Karpas-422 (cell line): Measurements from ENCODE around the gene KCNJ10. TPM values are rescaled to one million over a fixed set of nuclear protein-coding genes. Genes with fewer than 3 reads are reported as not detected.

Experiments
- DNase-seq: peaks from one replicate; pipeline ENCODE4 v3.0.0-alpha.2; 2015
- H2AFZ ChIP-seq: fragments of 200-600 bp; sonication (generic); 2 replicates; pipeline ENCODE4 v1.6.1; 2014; ENCODE audit warnings: antibody characterized with exemption, low read length, mixed read lengths
- H3K27ac ChIP-seq: fragments of 200-600 bp; sonication (generic); 2 replicates; pipeline ENCODE4 v1.5.1; 2014; ENCODE audit warnings: mild to moderate bottlenecking, low read length, moderate library complexity
- H3K27me3 ChIP-seq: fragments of 200-600 bp; sonication (generic); 2 replicates; pipeline ENCODE4 v1.6.1; 2014; ENCODE audit warnings: low read length, mixed read lengths
- H3K36me3 ChIP-seq: fragments of 200-600 bp; sonication (generic); 2 replicates; pipeline ENCODE4 v1.6.1; 2014; ENCODE audit warnings: low read length, mixed read lengths; ENCODE audit not compliant: insufficient read depth
- H3K4me1 ChIP-seq: fragments of 200-600 bp; sonication (generic); 2 replicates; pipeline ENCODE4 v1.6.1; 2014; ENCODE audit warnings: mild to moderate bottlenecking, low read length, mixed read lengths
- H3K4me2 ChIP-seq: fragments of 200-600 bp; sonication (generic); 2 replicates; pipeline ENCODE4 v1.6.1; 2014; ENCODE audit warnings: low read length, low read depth, mild to moderate bottlenecking; ENCODE audit not compliant: poor library complexity, severe bottlenecking
- H3K4me3 ChIP-seq: fragments of 200-600 bp; sonication (generic); 2 replicates; pipeline ENCODE4 v1.5.1; 2014; ENCODE audit warnings: mild to moderate bottlenecking, antibody characterized with exemption, low read length, mixed read lengths
- H3K79me2 ChIP-seq: fragments of 200-600 bp; sonication (generic); 2 replicates; pipeline ENCODE4 v1.6.1; 2014; ENCODE audit warnings: mild to moderate bottlenecking, low read length, mixed read lengths
- H3K9ac ChIP-seq: fragments of 200-600 bp; sonication (generic); 2 replicates; pipeline ENCODE4 v1.6.0; 2014; ENCODE audit warnings: low read length
- H3K9me2 ChIP-seq: fragments of 200-600 bp; sonication (generic), shearing (Covaris generic); replicated peaks from 2 replicates; pipeline ENCODE4 v1.6.0; 2014; ENCODE audit warnings: mild to moderate bottlenecking, low read length, moderate library complexity; ENCODE audit not compliant: insufficient read depth
- H3K9me3 ChIP-seq: fragments of 300-700, 200-600 bp; sonication (generic); 2 replicates; pipeline ENCODE4 v1.6.1; 2014; ENCODE audit warnings: low read length, mixed read lengths
- H4K20me1 ChIP-seq: fragments of 200-600 bp; sonication (generic); 2 replicates; pipeline ENCODE4 v1.6.1; 2014; ENCODE audit warnings: mild to moderate bottlenecking, antibody characterized with exemption, low read length, low read depth; ENCODE audit not compliant: insufficient read depth
- total RNA-seq: library from RNA; depleted of rRNA; stranded (reverse); fragments of >200 nt; shearing (Covaris generic); gene quantifications from 2 replicates; pipeline ENCODE4 v1.2.3, GENCODE V29; 2014; ENCODE audit warnings: low replicate concordance; rRNA removed

KCNJ10 gene
- not detected in 2 replicates for total RNA-seq

DNA sequence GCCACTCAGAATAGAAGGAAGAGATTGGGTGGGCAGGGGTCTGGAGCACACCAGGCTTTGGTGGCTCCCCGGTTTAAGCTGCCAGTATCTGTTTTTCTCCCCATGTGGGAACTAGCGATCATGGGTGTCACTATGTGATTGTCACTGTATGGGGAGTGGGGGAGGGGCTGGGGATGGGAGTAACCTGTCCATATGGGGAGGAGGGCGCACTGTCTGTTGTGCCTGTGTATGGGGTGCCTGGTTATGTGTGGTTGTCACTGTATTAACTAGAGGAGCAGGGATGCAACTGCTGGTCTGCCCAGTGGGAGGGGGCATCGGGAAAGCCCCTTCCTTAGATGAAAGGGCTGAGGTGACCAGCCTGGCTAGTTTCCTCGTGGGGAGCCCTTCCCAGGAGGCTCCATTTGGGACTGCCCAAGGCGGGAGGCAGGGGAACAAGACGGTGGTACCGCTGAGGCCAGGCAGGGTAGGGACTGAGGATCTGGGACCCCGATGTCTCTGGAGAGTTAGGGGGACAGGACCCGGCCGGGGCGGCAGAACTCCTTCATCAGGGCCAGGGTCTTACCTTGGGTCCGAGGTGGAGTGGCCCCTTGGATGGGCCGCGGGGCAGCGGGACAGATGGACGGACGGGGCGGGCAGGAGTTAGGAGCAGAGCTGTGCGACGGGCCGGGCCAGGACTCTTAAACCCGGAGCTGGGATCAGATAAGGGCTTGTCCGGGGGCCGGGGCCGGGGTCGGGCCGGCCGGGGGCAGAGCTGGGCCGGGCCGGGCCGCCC is at the start of gene KCNJ10:
KCNJ10 (minus strand) TSS at position 701 of the 772 bp plus-strand sequence. CDS start 27,628 bp downstream, outside the sequence.
- Histone ChIP-seq H3K27me3 (no peaks in the 10 kb centered on the region), H3K79me2 (no peaks in the 10 kb centered on the region), H3K36me3 (no peaks in the 10 kb centered on the region), H2AFZ (peak within 1 kb of the TSS; percentile 36), H3K4me3 (peak within 1 kb of the TSS; percentile 67), H3K4me1 (peaks cover 13% of the 10 kb centered on the region), H3K27ac (no peak within 1 kb of the TSS), H3K9me2 (no peaks in the 10 kb centered on the region), H4K20me1 (no peaks in the 10 kb centered on the region), H3K4me2 (peak within 1 kb of the TSS; percentile 72), H3K9me3 (no peaks in the 10 kb centered on the region), H3K9ac (peak within 1 kb of the TSS; percentile 47)
- DNase-seq, result no peak

DNA sequence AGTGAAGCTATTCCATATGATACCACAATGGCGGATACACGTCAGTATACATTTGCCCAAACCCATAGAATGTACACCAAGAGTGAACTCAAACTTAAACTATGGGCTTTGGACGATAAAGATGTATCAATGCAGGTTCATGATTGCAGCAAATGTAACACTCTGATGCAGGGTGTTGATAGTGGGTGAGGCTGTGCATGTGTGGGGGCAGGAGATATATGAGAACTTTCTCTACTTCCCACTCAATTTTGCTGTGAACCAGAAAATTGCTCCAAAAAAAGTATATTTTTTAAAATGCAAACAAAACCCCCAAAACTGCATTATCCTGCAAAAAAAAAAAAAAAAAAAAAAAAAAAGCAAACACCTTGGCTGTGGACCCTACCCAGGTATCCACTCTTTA is 49.0 kb upstream of the KCNJ10 start:
- H3K9me2 ChIP-seq, result no peaks in the 10 kb centered on the region
- no peaks in the 10 kb centered on the region for H3K36me3 ChIP-seq
- H3K4me3 ChIP-seq, result no peak overlapping the region
- no peaks in the 10 kb centered on the region for H3K4me1 ChIP-seq
- no peak overlapping the region for H3K4me2 ChIP-seq
- H2AFZ ChIP-seq, result no peak overlapping the region
- no peak for DNase-seq
- H3K27me3 ChIP-seq, result no peaks in the 10 kb centered on the region
- no peaks in the 10 kb centered on the region for H4K20me1 ChIP-seq
- no peaks in the 10 kb centered on the region for H3K9me3 ChIP-seq
- no peak overlapping the region for H3K27ac ChIP-seq
- H3K79me2 ChIP-seq, result no peaks in the 10 kb centered on the region
- no peak overlapping the region for H3K9ac ChIP-seq

DNA sequence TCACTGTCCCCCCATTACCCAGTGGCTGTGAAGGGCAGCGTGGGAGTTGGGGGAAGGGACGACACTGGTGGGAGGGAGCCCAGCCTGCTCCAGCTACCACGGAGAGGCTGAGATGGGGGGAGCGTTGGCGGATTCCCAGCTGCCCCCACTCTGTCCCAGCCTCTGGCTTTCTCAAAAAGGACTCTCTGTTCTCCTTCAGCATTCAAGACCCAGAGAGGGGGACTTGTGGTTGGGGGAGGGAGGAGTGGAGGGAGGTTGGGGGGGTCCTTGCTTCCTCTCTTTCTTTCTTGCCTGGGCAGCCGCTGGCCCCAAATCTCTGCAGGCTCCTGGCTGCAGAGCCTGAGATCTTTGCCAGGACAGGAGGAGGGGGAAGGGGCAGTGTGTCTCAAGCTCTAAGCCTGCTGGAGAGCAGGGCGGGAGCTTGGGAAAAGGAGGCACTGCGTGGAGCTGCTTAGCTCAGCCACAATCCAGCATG is 47.8 kb upstream of the KCNJ10 start:
- H3K4me3 ChIP-seq, result no peak overlapping the region
- H3K9ac ChIP-seq, result no peak overlapping the region
- H3K27ac ChIP-seq, result no peak overlapping the region
- H3K4me2 ChIP-seq, result no peak overlapping the region
- H3K79me2 ChIP-seq, result no peaks in the 10 kb centered on the region
- H4K20me1 ChIP-seq, result no peaks in the 10 kb centered on the region
- no peaks in the 10 kb centered on the region for H3K9me3 ChIP-seq
- no peaks in the 10 kb centered on the region for H3K36me3 ChIP-seq
- DNase-seq, result no peak
- no peak overlapping the region for H2AFZ ChIP-seq
- no peaks in the 10 kb centered on the region for H3K4me1 ChIP-seq
- no peaks in the 10 kb centered on the region for H3K27me3 ChIP-seq
- H3K9me2 ChIP-seq, result no peaks in the 10 kb centered on the region

DNA sequence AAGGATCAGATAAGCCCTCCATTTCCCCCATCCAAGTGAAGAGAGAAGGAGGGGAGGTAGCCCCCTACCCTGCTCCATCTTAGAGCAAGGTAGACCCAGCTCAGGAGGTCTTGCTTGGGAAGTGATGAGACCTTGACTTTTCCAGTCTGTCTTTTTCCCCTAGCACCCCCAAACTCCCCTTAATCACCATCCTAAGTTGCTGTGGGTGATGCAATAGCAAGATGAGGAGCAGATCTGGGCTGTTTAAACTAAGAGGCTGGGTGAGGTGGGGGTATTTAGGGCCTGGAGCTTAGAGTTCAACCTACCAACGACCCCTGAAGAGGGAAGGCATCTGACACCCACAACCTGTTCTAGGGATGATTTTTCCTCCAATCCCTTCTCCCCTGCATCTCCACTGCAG is 47.3 kb upstream of the KCNJ10 start:
- Histone ChIP-seq H3K4me1 (no peaks in the 10 kb centered on the region), H3K9me2 (no peaks in the 10 kb centered on the region), H3K27me3 (no peaks in the 10 kb centered on the region), H3K9me3 (no peaks in the 10 kb centered on the region), H3K36me3 (no peaks in the 10 kb centered on the region), H3K4me2 (no peak overlapping the region), H3K9ac (no peak overlapping the region), H3K27ac (no peak overlapping the region), H3K4me3 (no peak overlapping the region), H2AFZ (no peak overlapping the region), H4K20me1 (no peaks in the 10 kb centered on the region), H3K79me2 (no peaks in the 10 kb centered on the region)
- no peak for DNase-seq

DNA sequence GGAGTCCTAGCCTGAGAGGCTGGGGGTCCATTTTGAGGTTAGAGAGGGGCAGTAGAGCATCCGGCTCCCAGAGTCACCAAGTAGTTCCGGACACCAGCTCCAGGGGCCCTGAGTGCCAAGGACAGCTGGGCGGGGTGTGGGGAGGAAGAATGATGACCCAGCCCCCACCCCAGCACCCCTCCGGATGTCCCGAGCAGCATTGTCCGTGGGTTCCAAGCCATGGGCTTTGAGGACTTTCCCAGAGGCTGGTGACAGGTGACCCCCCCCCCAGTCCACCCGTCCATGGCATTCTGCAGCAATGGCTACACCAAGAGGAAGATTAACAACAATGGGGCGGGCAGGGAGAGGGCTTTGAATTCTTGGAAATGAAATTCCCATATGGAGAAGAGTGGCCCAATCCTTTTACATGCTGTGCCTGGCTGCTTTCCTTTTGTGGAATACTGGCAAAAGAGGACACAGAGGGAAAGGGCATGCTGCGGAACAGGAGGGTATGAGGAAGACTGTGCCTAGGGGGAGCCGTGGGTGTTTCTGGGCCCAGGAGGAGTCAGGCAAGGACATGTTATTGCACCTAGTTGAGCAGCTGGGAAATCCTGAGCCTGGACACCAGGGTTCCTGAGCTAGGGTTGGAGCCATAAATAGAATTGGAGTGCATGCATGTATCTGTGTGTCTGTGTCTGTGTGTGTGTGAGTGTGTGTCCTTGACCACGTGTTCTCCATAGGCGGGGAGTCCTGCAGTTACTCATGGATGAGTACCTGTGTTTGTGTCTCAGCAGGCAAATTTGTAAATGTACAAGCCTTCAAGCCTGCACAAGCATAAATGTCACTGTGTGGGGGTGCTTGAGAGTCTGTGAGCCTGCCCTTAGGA is 46.6 kb upstream of the KCNJ10 start:
- no peaks in the 10 kb centered on the region for H3K79me2 ChIP-seq
- H3K4me2 ChIP-seq, result no peak overlapping the region
- H3K4me1 ChIP-seq, result no peaks in the 10 kb centered on the region
- no peaks in the 10 kb centered on the region for H3K27me3 ChIP-seq
- H2AFZ ChIP-seq, result no peak overlapping the region
- no peak overlapping the region for H3K9ac ChIP-seq
- H3K4me3 ChIP-seq, result no peak overlapping the region
- H3K27ac ChIP-seq, result no peak overlapping the region
- H3K36me3 ChIP-seq, result no peaks in the 10 kb centered on the region
- H4K20me1 ChIP-seq, result no peaks in the 10 kb centered on the region
- H3K9me2 ChIP-seq, result no peaks in the 10 kb centered on the region
- DNase-seq, result no peak
- no peaks in the 10 kb centered on the region for H3K9me3 ChIP-seq

DNA sequence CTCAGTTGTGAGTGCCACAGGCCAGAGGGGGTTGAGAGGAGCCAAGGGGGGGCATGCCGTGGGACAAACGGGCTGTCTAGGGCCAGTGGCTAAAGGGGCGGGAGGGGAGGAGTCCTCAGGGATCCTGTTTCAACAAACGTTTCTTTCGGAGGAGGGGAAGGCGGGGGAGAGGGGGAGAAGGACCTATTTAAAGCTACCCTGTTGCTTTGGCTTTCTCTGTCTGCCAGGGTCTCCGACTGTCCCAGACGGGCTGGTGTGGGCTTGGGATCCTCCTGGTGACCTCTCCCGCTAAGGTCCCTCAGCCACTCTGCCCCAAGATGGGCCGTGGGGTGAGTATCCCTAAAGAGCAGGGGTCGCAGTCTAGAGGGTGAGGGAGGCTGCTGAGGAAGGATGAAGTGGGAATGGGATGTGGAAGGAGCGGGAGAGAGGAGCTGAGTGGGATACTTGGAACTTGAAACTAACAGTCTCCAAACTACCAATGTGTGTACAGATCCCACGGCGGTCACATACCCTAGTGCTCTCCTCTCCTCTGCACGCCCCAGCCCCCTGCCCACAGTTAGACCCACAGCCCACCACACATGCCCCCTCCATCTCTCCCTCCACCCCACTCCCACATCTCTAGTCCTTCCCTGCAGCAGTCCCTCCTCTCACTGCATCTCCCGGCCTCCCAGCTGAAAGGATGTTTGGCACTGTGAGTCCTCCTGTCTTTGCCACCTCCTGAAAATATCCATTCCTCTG is 45.8 kb upstream of the KCNJ10 start, which contains the start of gene ATP1A2:
ATP1A2 (plus strand) TSS at position 215 of the 738 bp plus-strand sequence; CDS start at position 318, 103 bp downstream.
- Histone ChIP-seq H4K20me1 (no peaks in the 10 kb centered on the region), H3K9me3 (no peaks in the 10 kb centered on the region), H3K27ac (no peak within 1 kb of the TSS), H3K79me2 (no peaks in the 10 kb centered on the region), H3K9me2 (no peaks in the 10 kb centered on the region), H3K4me2 (no peak within 1 kb of the TSS), H3K36me3 (no peaks in the 10 kb centered on the region), H3K9ac (no peak within 1 kb of the TSS), H2AFZ (no peak within 1 kb of the TSS), H3K27me3 (no peaks in the 10 kb centered on the region), H3K4me3 (no peak within 1 kb of the TSS), H3K4me1 (no peaks in the 10 kb centered on the region)
- no peak for DNase-seq

DNA sequence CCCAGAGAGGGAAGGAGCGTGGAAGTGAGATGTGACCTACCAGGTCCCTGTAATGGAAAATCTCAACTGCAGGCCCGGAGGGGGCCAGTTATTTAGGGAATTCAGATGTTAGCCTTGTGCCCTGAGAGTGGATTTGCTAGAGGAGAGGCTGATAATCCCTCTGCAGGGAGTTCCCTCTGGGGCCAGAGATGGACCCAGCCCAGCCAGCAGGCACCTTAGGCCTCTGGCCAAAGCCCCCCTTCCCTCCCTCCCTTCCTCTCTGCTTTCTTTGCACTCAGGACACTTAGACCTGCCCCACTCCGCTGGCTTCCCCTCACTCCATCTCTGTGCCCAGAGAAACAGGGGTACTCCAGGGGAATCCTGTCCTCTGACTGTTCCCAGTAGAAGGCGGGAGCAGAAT is 44.1 kb upstream of the KCNJ10 start:
- Histone ChIP-seq H3K79me2 (no peaks in the 10 kb centered on the region), H3K4me2 (no peak overlapping the region), H3K9me2 (no peaks in the 10 kb centered on the region), H3K9me3 (no peaks in the 10 kb centered on the region), H3K4me3 (no peak overlapping the region), H3K4me1 (no peaks in the 10 kb centered on the region), H3K36me3 (no peaks in the 10 kb centered on the region), H4K20me1 (no peaks in the 10 kb centered on the region), H3K27me3 (no peaks in the 10 kb centered on the region), H3K27ac (no peak overlapping the region), H2AFZ (no peak overlapping the region), H3K9ac (no peak overlapping the region)
- no peak for DNase-seq
